ENCODE measurements around the gene TBC1D3B. TPM values are rescaled to one million over a fixed set of nuclear protein-coding genes. Genes with fewer than 3 reads are reported as not detected.

Gene TBC1D3B
- total RNA-seq, 4 donors from 2014 or later, result 2.1 to 5.8 (median 2.7) TPM; not detected in 1

GRCh38 chr17:36152639-36153120 is 23.8 kb downstream of the TBC1D3B start:
- Histone ChIP-seq H3K4me3 (no peak overlapping the region), H3K27ac (replicated peaks in 1 of 4) (no peak overlapping the region), H3K27me3 (peaks cover 0 to 35% (median 2%) of the 10 kb centered on the region in 4 donors), H3K9me3 (no peaks in the 10 kb centered on the region), H3K36me3 (no peaks in the 10 kb centered on the region), H3K4me1 (peaks cover 5 to 11% (median 10%) of the 10 kb centered on the region in 4 donors)
- whole genome bisulfite sequencing, result 79% methylated on average over 7 of the region's 8 CpGs
- TF ChIP-seq EP300 (IDR thresholded peaks at IDR 0.05), result no peak
- no peak for TF ChIP-seq POLR2A (IDR thresholded peaks at IDR 0.05; ENCODE audit: low read depth)
- no peak for TF ChIP-seq CTCF (IDR thresholded peaks at IDR 0.05)
- no peak for TF ChIP-seq POLR2AphosphoS5 (IDR thresholded peaks at IDR 0.05)
- peak; percentile 91 for DNase-seq (ENCODE audit: extremely low spot score)
- intact Hi-C loops (cut with DNase I), result no loop called here

- Histone ChIP-seq H3K27ac (replicated peaks in 1 of 4) (no peak overlapping the region), H3K36me3 (no peaks in the 10 kb centered on the region), H3K4me3 (no peak overlapping the region), H3K27me3 (peaks cover 0 to 35% (median 2%) of the 10 kb centered on the region in 4 donors), H3K4me1 (peaks cover 5 to 11% (median 10%) of the 10 kb centered on the region in 4 donors), H3K9me3 (no peaks in the 10 kb centered on the region)
- no peak for TF ChIP-seq EP300 (IDR thresholded peaks at IDR 0.05)
- TF ChIP-seq POLR2A (IDR thresholded peaks at IDR 0.05; ENCODE audit: low read depth), result no peak
- no peak for TF ChIP-seq CTCF (IDR thresholded peaks at IDR 0.05)
- TF ChIP-seq POLR2AphosphoS5 (IDR thresholded peaks at IDR 0.05), result no peak
- peak; percentile 60 for DNase-seq (ENCODE audit: extremely low spot score)
- intact Hi-C loops (cut with DNase I), result no loop called here
- WGBS, result 62% methylated on average over 4 of the region's 4 CpGs
Observed at GRCh38 chr17:36151891-36152638, 24.4 kb downstream of the TBC1D3B start.

- TF ChIP-seq CTCF (IDR thresholded peaks at IDR 0.05) (no peak), POLR2A (IDR thresholded peaks at IDR 0.05; ENCODE audit: low read depth) (no peak), POLR2AphosphoS5 (IDR thresholded peaks at IDR 0.05) (no peak), EP300 (IDR thresholded peaks at IDR 0.05) (no peak)
- peaks cover 0 to 19% (median 2%) of the 10 kb centered on the region in 4 donors for H3K27me3 ChIP-seq
- H3K9me3 ChIP-seq, result no peaks in the 10 kb centered on the region
- intact Hi-C loops (cut with DNase I), result loop anchor here (2.0 kb wide), 1 partner anchor 181 kb away; no protein-coding TSS in a partner anchor
- peak; percentile 94 for DNase-seq (ENCODE audit: extremely low spot score)
- H3K36me3 ChIP-seq, result no peaks in the 10 kb centered on the region
- 52% methylated on average over 11 of the region's 11 CpGs for WGBS
- peaks cover 5 to 11% (median 10%) of the 10 kb centered on the region in 4 donors for H3K4me1 ChIP-seq
- H3K27ac ChIP-seq (replicated peaks in 1 of 4), result no peak overlapping the region
- peak overlapping the region in 2 of 4 donors; percentile 0 to 5 for H3K4me3 ChIP-seq
Observed at GRCh38 chr17:36149296-36149820, 27.1 kb downstream of the TBC1D3B start.

GRCh38 chr17:36148559-36149295 is 27.7 kb downstream of the TBC1D3B start:
- 38% methylated on average over 6 of the region's 6 CpGs for WGBS
- H3K27me3 ChIP-seq, result peaks cover 0 to 13% (median 2%) of the 10 kb centered on the region in 4 donors
- H3K27ac ChIP-seq (replicated peaks in 1 of 4), result no peak overlapping the region
- TF ChIP-seq EP300 (IDR thresholded peaks at IDR 0.05) (no peak), CTCF (IDR thresholded peaks at IDR 0.05) (peak; percentile 89 to 99 (median 91))
- no peaks in the 10 kb centered on the region for H3K9me3 ChIP-seq
- intact Hi-C loops (cut with DNase I), result loop anchor here (2.0 kb wide), 1 partner anchor 180 kb away; no protein-coding TSS in a partner anchor
- H3K4me1 ChIP-seq, result peaks cover 5 to 11% (median 10%) of the 10 kb centered on the region in 4 donors
- no peak overlapping the region for H3K4me3 ChIP-seq
- peak; percentile 97 for DNase-seq (ENCODE audit: extremely low spot score)
- no peaks in the 10 kb centered on the region for H3K36me3 ChIP-seq

All from esophagus muscularis mucosa (tissue), 4 donors.